Uterus (tissue), 2 donors: ENCODE results near the gene TKT.

Experiments
- POLR2A ChIP-seq, 2 donors: fragments of 450-650 bp; IDR thresholded peaks; one replicate each; pipeline ENCODE4 v1.6.1; 2016; ENCODE audit warnings: antibody characterized with exemption in 2 of 2, mild to moderate bottlenecking in 1 of 2, moderate library complexity in 1 of 2
- TF ChIP-seq, protein P1 (sequence below), 4 experiments: fragments of 200-600 bp in 2 of 4; fragments of 450-650 bp in 2 of 4; sonication (generic) in 2 of 4; IDR thresholded peaks; one replicate each; pipeline ENCODE4 v1.5.1; 2016 to 2019; ENCODE audit warnings: antibody characterized with exemption in 4 of 4, mild to moderate bottlenecking in 2 of 4, moderate library complexity in 1 of 4

DNA sequence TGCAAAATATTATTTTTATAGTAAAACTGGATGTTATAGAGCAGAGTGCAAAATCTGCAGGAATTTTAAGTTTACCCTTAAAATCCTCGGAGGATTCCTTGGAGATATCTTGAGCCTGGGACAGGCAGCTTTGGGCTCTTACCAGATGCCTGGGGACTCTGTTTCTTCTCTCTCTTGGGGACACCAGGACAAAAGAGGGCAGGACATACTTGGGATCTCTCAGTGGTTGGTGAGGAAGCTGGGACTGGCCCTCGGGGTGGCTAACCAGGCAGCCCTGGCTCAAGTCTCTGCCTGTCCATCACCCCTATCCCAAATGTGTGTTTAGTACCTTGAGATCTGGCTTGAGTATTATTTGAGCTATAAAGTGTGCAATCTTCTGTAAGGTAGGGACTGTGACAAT, 38.6 kb downstream of the TKT start:
- TF ChIP-seq, protein P1, sequence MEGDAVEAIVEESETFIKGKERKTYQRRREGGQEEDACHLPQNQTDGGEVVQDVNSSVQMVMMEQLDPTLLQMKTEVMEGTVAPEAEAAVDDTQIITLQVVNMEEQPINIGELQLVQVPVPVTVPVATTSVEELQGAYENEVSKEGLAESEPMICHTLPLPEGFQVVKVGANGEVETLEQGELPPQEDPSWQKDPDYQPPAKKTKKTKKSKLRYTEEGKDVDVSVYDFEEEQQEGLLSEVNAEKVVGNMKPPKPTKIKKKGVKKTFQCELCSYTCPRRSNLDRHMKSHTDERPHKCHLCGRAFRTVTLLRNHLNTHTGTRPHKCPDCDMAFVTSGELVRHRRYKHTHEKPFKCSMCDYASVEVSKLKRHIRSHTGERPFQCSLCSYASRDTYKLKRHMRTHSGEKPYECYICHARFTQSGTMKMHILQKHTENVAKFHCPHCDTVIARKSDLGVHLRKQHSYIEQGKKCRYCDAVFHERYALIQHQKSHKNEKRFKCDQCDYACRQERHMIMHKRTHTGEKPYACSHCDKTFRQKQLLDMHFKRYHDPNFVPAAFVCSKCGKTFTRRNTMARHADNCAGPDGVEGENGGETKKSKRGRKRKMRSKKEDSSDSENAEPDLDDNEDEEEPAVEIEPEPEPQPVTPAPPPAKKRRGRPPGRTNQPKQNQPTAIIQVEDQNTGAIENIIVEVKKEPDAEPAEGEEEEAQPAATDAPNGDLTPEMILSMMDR (IDR thresholded peaks at IDR 0.05), result no peak
- TF ChIP-seq POLR2A (IDR thresholded peaks at IDR 0.05), result no peak
